Uterus (tissue), 4 donors: Measurements from ENCODE around the gene CIBAR2. TPM values are rescaled to one million over a fixed set of nuclear protein-coding genes. Genes with fewer than 3 reads are reported as not detected.

Source experiments
- DNase-seq, 2 donors: peaks; one replicate each; pipeline ENCODE4 v3.0.0-alpha.2; 2019 to 2020
- H3K27ac ChIP-seq, 2 donors: fragments of 200-600 bp; sonication (generic); 1 replicate in 1 of 2; 2 replicates in 1 of 2; pipeline ENCODE4 v1.5.1; 2016 to 2018
- H3K27me3 ChIP-seq, 2 donors: fragments of 200-600 bp; sonication (generic); one replicate each; pipeline ENCODE4 v1.5.1; 2018 to 2019; ENCODE audit warnings: control low read depth in 1 of 2
- H3K36me3 ChIP-seq, 2 donors: fragments of 200-600 bp; sonication (generic); one replicate each; pipeline ENCODE4 v1.5.1; 2019; ENCODE audit warnings: control low read depth in 1 of 2
- H3K4me1 ChIP-seq, 2 donors: fragments of 200-600 bp; sonication (generic); one replicate each; pipeline ENCODE4 v1.5.1; 2018 to 2019; ENCODE audit warnings: control low read depth in 1 of 2
- H3K4me3 ChIP-seq, 2 donors: fragments of 200-600 bp; sonication (generic); 1 replicate in 1 of 2; 2 replicates in 1 of 2; pipeline ENCODE4 v1.5.1; 2018 to 2019; ENCODE audit warnings: mild to moderate bottlenecking in 1 of 2
- H3K9me3 ChIP-seq, 2 donors: fragments of 200-600 bp; sonication (generic); one replicate each; pipeline ENCODE4 v1.5.1; 2019; ENCODE audit warnings: control low read depth in 1 of 2
- POLR2A ChIP-seq, 2 donors: fragments of 450-650 bp; IDR thresholded peaks; one replicate each; pipeline ENCODE4 v1.6.1; 2016; ENCODE audit warnings: antibody characterized with exemption in 2 of 2, mild to moderate bottlenecking in 1 of 2, moderate library complexity in 1 of 2
- intact Hi-C: fragments of 100-400 bp; cut with DNase I; formaldehyde crosslinking; loops from one replicate; pipeline ENCODE4 v1.15.1; 2023; ENCODE audit warnings: low total_unique reads
- total RNA-seq, 4 donors: library from RNA; depleted of rRNA in 3 of 4; stranded (reverse); fragments of >200 nt in 3 of 4; gene quantifications; one replicate each; pipeline versions ENCODE4 v1.1.0 to v1.2.4, GENCODE V29; 2014 to 2023
- TF ChIP-seq, protein P1 (sequence below), 4 experiments: fragments of 200-600 bp in 2 of 4; fragments of 450-650 bp in 2 of 4; sonication (generic) in 2 of 4; IDR thresholded peaks; one replicate each; pipeline ENCODE4 v1.5.1; 2016 to 2019; ENCODE audit warnings: antibody characterized with exemption in 4 of 4, mild to moderate bottlenecking in 2 of 4, moderate library complexity in 1 of 4
- donor health status: DM: yes; HTN: yes; CAD: no.

The CIBAR2 gene
- total RNA-seq, 4 donors from 2014 or later = 2.4 TPM; not detected in 3

DNA sequence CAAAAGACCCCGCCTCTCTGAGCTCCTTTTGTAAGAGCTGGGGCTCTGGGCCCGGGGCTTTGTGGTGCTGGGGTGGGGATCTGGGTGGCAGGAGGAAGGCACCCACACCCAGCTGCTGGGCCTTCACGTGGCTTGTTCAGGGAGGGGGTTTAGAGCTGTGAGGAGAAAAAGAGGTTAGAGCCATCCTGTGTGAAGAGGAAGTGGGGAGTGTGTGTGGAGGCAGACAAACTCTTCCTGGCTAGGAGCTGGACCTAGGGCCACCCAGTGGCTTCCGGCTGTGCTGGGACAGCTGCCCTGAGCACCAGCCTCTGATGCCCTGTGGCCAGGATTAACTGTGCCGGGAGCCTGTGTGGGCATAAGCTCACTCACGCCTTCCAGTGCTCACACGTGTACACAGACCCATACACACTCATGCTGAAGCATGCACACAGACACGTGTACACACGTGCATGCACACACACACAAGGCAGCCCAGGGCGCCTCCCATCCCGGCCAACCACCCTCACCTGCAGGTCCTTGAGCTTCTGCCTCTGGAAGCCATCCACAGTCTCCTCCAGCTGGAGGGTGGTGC lies 7.4 kb downstream of the CIBAR2 start:
- no peaks in the 10 kb centered on the region for H3K9me3 ChIP-seq
- H3K4me3 ChIP-seq = no peak overlapping the region
- DNase-seq = no peak
- TF ChIP-seq POLR2A (IDR thresholded peaks at IDR 0.05) = no peak
- TF ChIP-seq, protein P1, sequence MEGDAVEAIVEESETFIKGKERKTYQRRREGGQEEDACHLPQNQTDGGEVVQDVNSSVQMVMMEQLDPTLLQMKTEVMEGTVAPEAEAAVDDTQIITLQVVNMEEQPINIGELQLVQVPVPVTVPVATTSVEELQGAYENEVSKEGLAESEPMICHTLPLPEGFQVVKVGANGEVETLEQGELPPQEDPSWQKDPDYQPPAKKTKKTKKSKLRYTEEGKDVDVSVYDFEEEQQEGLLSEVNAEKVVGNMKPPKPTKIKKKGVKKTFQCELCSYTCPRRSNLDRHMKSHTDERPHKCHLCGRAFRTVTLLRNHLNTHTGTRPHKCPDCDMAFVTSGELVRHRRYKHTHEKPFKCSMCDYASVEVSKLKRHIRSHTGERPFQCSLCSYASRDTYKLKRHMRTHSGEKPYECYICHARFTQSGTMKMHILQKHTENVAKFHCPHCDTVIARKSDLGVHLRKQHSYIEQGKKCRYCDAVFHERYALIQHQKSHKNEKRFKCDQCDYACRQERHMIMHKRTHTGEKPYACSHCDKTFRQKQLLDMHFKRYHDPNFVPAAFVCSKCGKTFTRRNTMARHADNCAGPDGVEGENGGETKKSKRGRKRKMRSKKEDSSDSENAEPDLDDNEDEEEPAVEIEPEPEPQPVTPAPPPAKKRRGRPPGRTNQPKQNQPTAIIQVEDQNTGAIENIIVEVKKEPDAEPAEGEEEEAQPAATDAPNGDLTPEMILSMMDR (IDR thresholded peaks at IDR 0.05) = no peak
- H3K4me1 ChIP-seq = no peaks in the 10 kb centered on the region
- H3K27ac ChIP-seq = no peak overlapping the region
- H3K36me3 ChIP-seq = no peaks in the 10 kb centered on the region
- H3K27me3 ChIP-seq = no peaks in the 10 kb centered on the region
- intact Hi-C loops = no loop called here

DNA sequence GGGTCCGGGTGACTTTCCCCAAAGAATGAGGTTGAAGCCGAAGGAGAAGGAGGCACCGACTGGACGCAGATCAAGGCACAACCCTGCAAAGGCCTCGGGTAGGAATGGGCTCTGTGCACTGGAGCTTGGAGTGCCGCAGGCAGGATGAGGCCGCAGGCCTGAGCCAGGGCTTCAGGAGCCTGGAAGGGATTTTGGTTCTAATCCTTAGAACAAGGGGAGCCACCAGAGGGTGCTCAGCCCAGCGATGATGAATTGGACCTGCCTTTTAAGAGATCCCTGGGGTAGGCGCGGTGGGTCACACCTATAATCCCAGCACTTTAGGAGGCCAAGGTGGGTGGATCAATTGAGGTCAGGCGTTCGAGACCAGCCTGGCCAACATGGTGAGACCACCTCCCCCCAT lies 8.1 kb downstream of the CIBAR2 start:
- Histone ChIP-seq H3K4me1 (no peaks in the 10 kb centered on the region), H3K9me3 (no peaks in the 10 kb centered on the region), H3K27ac (no peak overlapping the region), H3K27me3 (no peaks in the 10 kb centered on the region), H3K4me3 (no peak overlapping the region), H3K36me3 (no peaks in the 10 kb centered on the region)
- intact Hi-C loops = no loop called here
- TF ChIP-seq, protein P1 (IDR thresholded peaks at IDR 0.05) = no peak
- TF ChIP-seq POLR2A (IDR thresholded peaks at IDR 0.05) = no peak
- DNase-seq = no peak

DNA sequence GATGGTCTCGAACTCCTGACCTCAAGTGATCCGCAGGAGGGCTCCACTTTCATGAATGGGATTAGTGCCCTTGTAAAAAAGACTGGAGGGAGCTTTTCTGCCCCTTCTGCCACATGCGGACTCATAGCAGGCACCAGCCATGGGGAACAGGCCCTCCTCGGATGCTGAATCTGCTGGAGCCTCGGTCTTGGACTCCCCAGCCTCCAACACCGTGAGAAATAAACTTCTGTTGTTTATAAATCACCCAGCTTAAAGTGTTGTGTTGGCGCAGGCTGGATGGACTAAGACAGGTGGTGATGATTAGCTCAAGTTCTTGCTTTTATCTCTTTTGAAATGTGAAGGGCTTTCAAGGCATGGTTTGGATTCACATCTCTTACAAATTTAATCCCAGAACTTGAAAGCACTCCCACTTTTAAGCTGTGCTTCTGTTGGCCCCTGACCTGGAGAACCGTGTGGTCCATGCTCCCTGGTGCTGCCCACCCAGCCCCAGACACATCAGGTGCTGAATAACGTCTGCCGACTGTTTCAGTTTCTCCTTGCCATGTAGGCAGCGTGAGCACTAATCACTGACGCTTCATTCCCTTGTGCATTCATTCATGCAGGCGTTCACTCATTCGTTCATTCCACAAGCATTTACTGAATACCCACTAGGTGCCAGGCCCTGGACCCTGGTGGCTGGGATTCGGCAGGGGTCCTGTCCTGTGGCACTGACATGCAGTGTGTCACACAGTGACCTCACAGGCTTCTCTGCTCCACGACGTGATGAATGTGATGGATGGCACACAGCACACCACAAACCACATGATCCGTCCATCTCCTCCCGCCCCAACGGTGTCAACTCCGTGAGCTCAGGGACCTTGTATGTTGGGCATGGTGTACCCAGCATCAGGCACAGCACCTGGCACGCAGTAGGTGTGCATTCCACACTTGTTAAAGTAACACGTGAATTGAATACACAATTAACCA lies 8.9 kb downstream of the CIBAR2 start:
- Histone ChIP-seq H3K4me3 (no peak overlapping the region), H3K9me3 (no peaks in the 10 kb centered on the region), H3K4me1 (no peaks in the 10 kb centered on the region), H3K27ac (no peak overlapping the region), H3K36me3 (no peaks in the 10 kb centered on the region), H3K27me3 (no peaks in the 10 kb centered on the region)
- DNase-seq = no peak
- intact Hi-C loops = no loop called here
- no peak for TF ChIP-seq POLR2A (IDR thresholded peaks at IDR 0.05)
- TF ChIP-seq, protein P1 (IDR thresholded peaks at IDR 0.05) = no peak

- intact Hi-C loops = no loop called here
- H3K36me3 ChIP-seq = no peaks in the 10 kb centered on the region
- no peaks in the 10 kb centered on the region for H3K9me3 ChIP-seq
- TF ChIP-seq, protein P1 (IDR thresholded peaks at IDR 0.05) = no peak
- TF ChIP-seq POLR2A (IDR thresholded peaks at IDR 0.05) = no peak
- no peak for DNase-seq
- no peak overlapping the region for H3K27ac ChIP-seq
- no peaks in the 10 kb centered on the region for H3K4me1 ChIP-seq
- H3K27me3 ChIP-seq = no peaks in the 10 kb centered on the region
- no peak overlapping the region for H3K4me3 ChIP-seq
These were observed 10.2 kb downstream of the CIBAR2 start for GRCh38 chr16:85101956-85102630.

GRCh38 chr16:85100265-85100664 lies 12.0 kb downstream of the CIBAR2 start:
- H3K27me3 ChIP-seq = no peaks in the 10 kb centered on the region
- no peak for TF ChIP-seq POLR2A (IDR thresholded peaks at IDR 0.05)
- TF ChIP-seq, protein P1 (IDR thresholded peaks at IDR 0.05) = no peak
- H3K9me3 ChIP-seq = no peaks in the 10 kb centered on the region
- H3K27ac ChIP-seq = no peak overlapping the region
- intact Hi-C loops = no loop called here
- DNase-seq = no peak
- H3K36me3 ChIP-seq = no peaks in the 10 kb centered on the region
- H3K4me1 ChIP-seq = no peaks in the 10 kb centered on the region
- H3K4me3 ChIP-seq = no peak overlapping the region
